Dedifferentiated amniotic fluid mesenchymal stem cell (primary cell): ENCODE data around the gene URGCP.

Experiments
- DNase-seq: peaks from one replicate; pipeline ENCODE4 v3.0.0-alpha.2; 2016; ENCODE audit errors: extremely low spot score

URGCP gene

GRCh38 chr7:43906331-43907010, at the start of gene URGCP:
Gene URGCP, minus strand, starts transcription at chr7:43906596. Its CDS starts 21 bp downstream, at chr7:43906575.
- DNase-seq = no peak

GRCh38 chr7:43956027-43956426, 49.6 kb upstream of the URGCP start:
- no peak for DNase-seq

- peak; percentile 27 for DNase-seq
Observed at GRCh38 chr7:43954524-43955228, 48.3 kb upstream of the URGCP start.

GRCh38 chr7:43953071-43953470, 46.7 kb upstream of the URGCP start:
- no peak for DNase-seq

GRCh38 chr7:43952028-43952427, 45.6 kb upstream of the URGCP start:
- no peak for DNase-seq

GRCh38 chr7:43944286-43944685, 37.9 kb upstream of the URGCP start:
- DNase-seq = no peak

- DNase-seq = no peak
Observed at GRCh38 chr7:43943417-43944187, 37.2 kb upstream of the URGCP start.

- DNase-seq = no peak
Observed at GRCh38 chr7:43942997-43943396, 36.6 kb upstream of the URGCP start.

GRCh38 chr7:43942250-43942649, 35.9 kb upstream of the URGCP start:
- no peak for DNase-seq

- DNase-seq = no peak
Observed at GRCh38 chr7:43938892-43939482, 32.6 kb upstream of the URGCP start.

GRCh38 chr7:43937444-43937843, 31.0 kb upstream of the URGCP start:
- no peak for DNase-seq

GRCh38 chr7:43933902-43934560, 27.6 kb upstream of the URGCP start:
- no peak for DNase-seq

- DNase-seq = no peak
Observed at GRCh38 chr7:43931346-43931745, 24.9 kb upstream of the URGCP start.

- no peak for DNase-seq
Observed at GRCh38 chr7:43929529-43930457, 23.4 kb upstream of the URGCP start.

- no peak for DNase-seq
Observed at GRCh38 chr7:43927810-43928209, 21.4 kb upstream of the URGCP start.

GRCh38 chr7:43926798-43927123, 20.4 kb upstream of the URGCP start:
- no peak for DNase-seq

- DNase-seq = peak; percentile 43
Observed at GRCh38 chr7:43925984-43926797, 19.8 kb upstream of the URGCP start, which contains the start of gene UBE2D4. Gene UBE2D4, plus strand, starts transcription at chr7:43926436. Its CDS starts 97 bp downstream, at chr7:43926533.

GRCh38 chr7:43922726-43923125, 16.3 kb upstream of the URGCP start:
- no peak for DNase-seq

- DNase-seq = no peak
Observed at GRCh38 chr7:43921423-43921822, 15.0 kb upstream of the URGCP start.

- no peak for DNase-seq
Observed at GRCh38 chr7:43915907-43916306, 9.5 kb upstream of the URGCP start.
